NT2/D1 (cell line): ENCODE data around the gene SPACA5.
"Not testable (repeated sequence)": the region's sequence is repeated elsewhere in the genome, so short reads cannot be mapped to it uniquely, and the experiment has no call there.

Source experiments
- DNase-seq: peaks from one replicate; pipeline ENCODE4 v3.0.0-alpha.2; 2011; ENCODE audit warnings: low read depth, low spot score
- H3K27me3 ChIP-seq: 2 replicates; pipeline ENCODE4 v1.6.0; 2011; ENCODE audit warnings: mild to moderate bottlenecking; ENCODE audit not compliant: insufficient read length, insufficient read depth
- H3K36me3 ChIP-seq: 2 replicates; pipeline ENCODE4 v1.6.1; 2011; ENCODE audit warnings: mild to moderate bottlenecking, low read length, mixed read lengths; ENCODE audit not compliant: insufficient read depth, insufficient read length
- H3K4me1 ChIP-seq: 2 replicates; pipeline ENCODE4 v1.5.1; 2011; ENCODE audit not compliant: insufficient read depth, insufficient read length
- H3K4me3 ChIP-seq: 2 replicates; pipeline ENCODE4 v1.5.1; 2011; ENCODE audit warnings: low read depth; ENCODE audit not compliant: insufficient read length
- H3K9ac ChIP-seq: 2 replicates; pipeline ENCODE4 v1.6.0; 2011; ENCODE audit warnings: low read depth; ENCODE audit not compliant: insufficient read length
- H3K9me3 ChIP-seq: 2 replicates; pipeline ENCODE4 v1.5.1; 2011; ENCODE audit warnings: mild to moderate bottlenecking, low read length; ENCODE audit not compliant: insufficient read depth
- SUZ12 ChIP-seq: IDR thresholded peaks from 2 replicates; pipeline ENCODE4 v1.6.1; 2011; ENCODE audit not compliant: insufficient read length, insufficient read depth; ENCODE audit errors: extremely low read depth
- YY1 ChIP-seq: IDR thresholded peaks from 2 replicates; pipeline ENCODE4 v1.6.1; 2011; ENCODE audit not compliant: insufficient read length, insufficient read depth
- ZNF274 ChIP-seq: IDR thresholded peaks from 2 replicates; pipeline ENCODE4 v1.6.1; 2011; ENCODE audit warnings: mild to moderate bottlenecking, low read depth, low read length

SPACA5 gene

GRCh38 chrX:48003758-48004457, 2.9 kb upstream of the SPACA5 start, which contains the start of gene ZNF182:
Gene ZNF182 (minus strand): TSS chrX:48003989. CDS start chrX:48002609, 1,380 bp downstream.
- H3K4me3 ChIP-seq, result peak within 1 kb of the TSS; percentile 89
- peak; percentile 92 for DNase-seq
- no peaks in the 10 kb centered on the region for H3K9me3 ChIP-seq
- H3K27me3 ChIP-seq, result no peaks in the 10 kb centered on the region
- TF ChIP-seq ZNF274 (no peak), YY1 (peak; percentile 93)
- peaks cover 22% of the 10 kb centered on the region for H3K36me3 ChIP-seq
- H3K4me1 ChIP-seq, result no peaks in the 10 kb centered on the region
- H3K9ac ChIP-seq, result peak within 1 kb of the TSS; percentile 88

- not testable (repeated sequence) for H3K9ac ChIP-seq, DNase-seq, H3K9me3 ChIP-seq, H3K4me1 ChIP-seq, H3K27me3 ChIP-seq, H3K36me3 ChIP-seq, H3K4me3 ChIP-seq
Measured at GRCh38 chrX:48009445-48009960, 2.7 kb downstream of the SPACA5 start.

GRCh38 chrX:48016583-48017310, 10.0 kb downstream of the SPACA5 start:
- not testable (repeated sequence) for H3K9me3 ChIP-seq, H3K4me3 ChIP-seq, H3K36me3 ChIP-seq, H3K4me1 ChIP-seq, DNase-seq, H3K9ac ChIP-seq, H3K27me3 ChIP-seq

- not testable (repeated sequence) for H3K36me3 ChIP-seq, H3K9ac ChIP-seq, H3K27me3 ChIP-seq, H3K4me3 ChIP-seq, H3K9me3 ChIP-seq, H3K4me1 ChIP-seq, DNase-seq
Measured at GRCh38 chrX:48019892-48020291, 13.1 kb downstream of the SPACA5 start.

- H3K4me1 ChIP-seq, H3K36me3 ChIP-seq, H3K9me3 ChIP-seq, DNase-seq, H3K27me3 ChIP-seq, H3K4me3 ChIP-seq, H3K9ac ChIP-seq: not testable (repeated sequence)
Measured at GRCh38 chrX:48020472-48020871, 13.7 kb downstream of the SPACA5 start.

- peak; percentile 68 for DNase-seq
- 0 out of 2 replicates have a peak, but pooled peaks cover 9% of the 10 kb centered on the region for H3K9me3 ChIP-seq
- H3K9ac ChIP-seq, result peak overlapping the region; percentile 97
- H3K36me3 ChIP-seq, result no peaks in the 10 kb centered on the region
- H3K27me3 ChIP-seq, result no peaks in the 10 kb centered on the region
- H3K4me3 ChIP-seq, result peak overlapping the region; percentile 69
- TF ChIP-seq ZNF274 (no peak), YY1 (peak; percentile 94)
- no peaks in the 10 kb centered on the region for H3K4me1 ChIP-seq
Measured at GRCh38 chrX:48021026-48021900, 14.5 kb downstream of the SPACA5 start.

- Histone ChIP-seq H3K4me1 (no peaks in the 10 kb centered on the region), H3K9me3 (0 out of 2 replicates have a peak, but pooled peaks cover 9% of the 10 kb centered on the region), H3K36me3 (no peaks in the 10 kb centered on the region), H3K9ac (no peak overlapping the region), H3K4me3 (no peak overlapping the region), H3K27me3 (no peaks in the 10 kb centered on the region)
- TF ChIP-seq YY1 (no peak), ZNF274 (no peak), SUZ12 (no peak)
- no peak for DNase-seq
Measured at GRCh38 chrX:48022100-48022499, 15.3 kb downstream of the SPACA5 start.
